HUES48 (cell line): Measurements from ENCODE around the gene STUM.

Source experiments
- H3K27ac ChIP-seq: one replicate; pipeline ENCODE4 v1.7.0; 2013; ENCODE audit warnings: low read depth, low read length, inconsistent platforms
- H3K27me3 ChIP-seq: 2 replicates; pipeline ENCODE4 v1.6.1; 2013; ENCODE audit warnings: mild to moderate bottlenecking, low read length; ENCODE audit not compliant: control insufficient read depth, insufficient read depth
- H3K36me3 ChIP-seq: 2 replicates; pipeline ENCODE4 v1.6.1; 2013; ENCODE audit warnings: low read length; ENCODE audit not compliant: control insufficient read depth, insufficient read depth
- H3K4me1 ChIP-seq: 2 replicates; pipeline ENCODE4 v1.6.1; 2013; ENCODE audit warnings: mild to moderate bottlenecking, low read length; ENCODE audit not compliant: control insufficient read depth, insufficient read depth
- H3K4me3 ChIP-seq: 2 replicates; pipeline ENCODE4 v1.5.1; 2013; ENCODE audit warnings: mild to moderate bottlenecking, low read depth, low read length
- H3K9ac ChIP-seq: 2 replicates; pipeline ENCODE4 v1.6.1; 2013; ENCODE audit warnings: mild to moderate bottlenecking, low read depth, low read length, moderate library complexity
- H3K9me3 ChIP-seq: 2 replicates; pipeline ENCODE4 v1.6.1; 2013; ENCODE audit warnings: low read length; ENCODE audit not compliant: control insufficient read depth, insufficient read depth

The STUM gene

GRCh38 chr1:226584164-226584563 lies 35.6 kb downstream of the STUM start:
- Histone ChIP-seq H3K4me3 (no peak overlapping the region), H3K36me3 (no peaks in the 10 kb centered on the region), H3K4me1 (no peaks in the 10 kb centered on the region), H3K9ac (no peak overlapping the region), H3K27me3 (no peaks in the 10 kb centered on the region), H3K9me3 (no peaks in the 10 kb centered on the region), H3K27ac (no peak overlapping the region)

GRCh38 chr1:226586116-226586515 lies 37.6 kb downstream of the STUM start:
- Histone ChIP-seq H3K27ac (no peak overlapping the region), H3K4me3 (no peak overlapping the region), H3K4me1 (peaks cover 6% of the 10 kb centered on the region; the same call in 1 of the 2 replicates), H3K36me3 (no peaks in the 10 kb centered on the region), H3K27me3 (no peaks in the 10 kb centered on the region), H3K9me3 (no peaks in the 10 kb centered on the region), H3K9ac (no peak overlapping the region)

GRCh38 chr1:226586650-226587422 lies 38.3 kb downstream of the STUM start:
- Histone ChIP-seq H3K4me3 (no peak overlapping the region), H3K27me3 (no peaks in the 10 kb centered on the region), H3K36me3 (no peaks in the 10 kb centered on the region), H3K9me3 (no peaks in the 10 kb centered on the region), H3K27ac (no peak overlapping the region), H3K4me1 (peaks cover 6% of the 10 kb centered on the region; the same call in 1 of the 2 replicates), H3K9ac (no peak overlapping the region)

DNA sequence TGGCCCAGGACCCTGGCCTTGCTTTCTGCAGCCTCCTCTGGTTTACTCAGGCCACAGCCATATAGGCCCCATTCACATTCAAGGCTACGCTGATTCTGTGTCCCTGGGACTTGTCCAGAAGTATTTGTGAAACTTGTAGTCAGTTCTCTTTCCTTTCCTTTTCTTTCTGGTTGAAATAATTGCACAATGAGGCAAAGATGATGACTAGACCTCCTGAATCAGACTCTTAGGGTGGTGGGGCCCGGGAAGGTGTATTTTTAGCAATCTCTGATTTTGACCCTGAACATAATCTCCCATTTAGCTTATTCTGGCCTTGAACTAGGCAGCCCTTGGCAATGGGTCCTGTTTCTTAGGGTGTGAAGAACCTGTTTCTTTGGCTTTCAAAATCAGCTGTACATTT lies 39.9 kb downstream of the STUM start:
- no peak overlapping the region for H3K4me3 ChIP-seq
- no peaks in the 10 kb centered on the region for H3K27me3 ChIP-seq

GRCh38 chr1:226589008-226589733 lies 40.6 kb downstream of the STUM start:
- H3K4me1 ChIP-seq = peaks cover 6% of the 10 kb centered on the region; the same call in 1 of the 2 replicates
- no peak overlapping the region for H3K27ac ChIP-seq
- H3K9me3 ChIP-seq = no peaks in the 10 kb centered on the region
- no peaks in the 10 kb centered on the region for H3K27me3 ChIP-seq
- no peak overlapping the region for H3K9ac ChIP-seq
- no peak overlapping the region for H3K4me3 ChIP-seq
- no peaks in the 10 kb centered on the region for H3K36me3 ChIP-seq

More for the DNA sequence above, 39.9 kb downstream of the STUM start:
- Histone ChIP-seq H3K27ac (no peak overlapping the region), H3K4me1 (peaks cover 6% of the 10 kb centered on the region; the same call in 1 of the 2 replicates), H3K9me3 (no peaks in the 10 kb centered on the region), H3K9ac (no peak overlapping the region), H3K36me3 (no peaks in the 10 kb centered on the region)

DNA sequence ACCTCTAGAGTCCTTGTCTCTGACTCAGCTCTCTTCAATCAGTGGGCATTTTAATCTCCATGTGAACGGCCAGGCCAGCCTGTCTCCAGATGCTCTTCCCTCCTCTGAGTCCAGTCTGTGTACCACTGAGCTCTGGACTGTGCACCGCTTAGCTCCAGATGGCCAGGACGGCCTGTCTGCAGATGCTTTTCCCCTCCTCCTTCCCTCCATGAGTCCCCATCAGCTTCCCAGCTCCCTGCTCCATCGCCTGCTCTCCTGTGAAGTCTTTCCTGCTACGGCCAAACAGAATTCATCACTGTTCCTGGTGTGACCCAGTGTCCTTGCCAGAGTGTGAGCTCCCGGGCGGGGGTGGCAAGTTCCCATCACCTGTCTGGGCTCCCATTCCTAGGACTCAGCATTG lies 42.0 kb downstream of the STUM start:
- Histone ChIP-seq H3K9me3 (no peaks in the 10 kb centered on the region), H3K4me3 (no peak overlapping the region), H3K36me3 (no peaks in the 10 kb centered on the region), H3K4me1 (peaks cover 6% of the 10 kb centered on the region; the same call in 1 of the 2 replicates), H3K27me3 (no peaks in the 10 kb centered on the region), H3K9ac (no peak overlapping the region), H3K27ac (no peak overlapping the region)

DNA sequence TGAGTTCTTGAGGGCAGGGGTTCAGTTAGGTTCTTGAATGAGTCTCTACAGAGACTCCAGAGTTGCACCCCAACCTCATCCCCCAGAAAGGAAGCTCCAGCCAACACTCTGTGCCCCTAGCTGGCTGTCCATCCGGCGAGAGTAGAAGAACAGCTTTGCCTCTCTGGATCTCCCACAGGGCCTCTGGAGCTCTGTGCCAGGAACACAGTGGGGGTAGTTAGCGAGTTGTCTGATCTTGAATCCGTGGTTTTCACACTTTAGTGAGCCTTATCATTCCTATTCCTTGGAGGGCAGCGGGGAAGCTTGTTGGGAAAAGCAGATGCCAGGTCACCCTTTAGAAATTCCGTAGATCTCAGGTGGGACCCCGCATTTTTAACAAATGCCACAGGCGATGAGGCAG lies 45.0 kb downstream of the STUM start:
- Histone ChIP-seq H3K4me1 (peaks cover 6% of the 10 kb centered on the region; the same call in 1 of the 2 replicates), H3K4me3 (no peak overlapping the region), H3K36me3 (no peaks in the 10 kb centered on the region), H3K27me3 (no peaks in the 10 kb centered on the region), H3K9ac (no peak overlapping the region), H3K27ac (no peak overlapping the region), H3K9me3 (no peaks in the 10 kb centered on the region)

- Histone ChIP-seq H3K27me3 (no peaks in the 10 kb centered on the region), H3K27ac (no peak overlapping the region), H3K4me1 (no peaks in the 10 kb centered on the region), H3K36me3 (no peaks in the 10 kb centered on the region), H3K9ac (no peak overlapping the region), H3K9me3 (no peaks in the 10 kb centered on the region), H3K4me3 (no peak overlapping the region)
Measured at GRCh38 chr1:226596531-226597165, 48.1 kb downstream of the STUM start.

GRCh38 chr1:226597616-226598454 lies 49.3 kb downstream of the STUM start:
- no peaks in the 10 kb centered on the region for H3K36me3 ChIP-seq
- no peak overlapping the region for H3K9ac ChIP-seq
- H3K27me3 ChIP-seq = no peaks in the 10 kb centered on the region
- H3K9me3 ChIP-seq = no peaks in the 10 kb centered on the region
- no peak overlapping the region for H3K27ac ChIP-seq
- no peaks in the 10 kb centered on the region for H3K4me1 ChIP-seq
- H3K4me3 ChIP-seq = no peak overlapping the region

DNA sequence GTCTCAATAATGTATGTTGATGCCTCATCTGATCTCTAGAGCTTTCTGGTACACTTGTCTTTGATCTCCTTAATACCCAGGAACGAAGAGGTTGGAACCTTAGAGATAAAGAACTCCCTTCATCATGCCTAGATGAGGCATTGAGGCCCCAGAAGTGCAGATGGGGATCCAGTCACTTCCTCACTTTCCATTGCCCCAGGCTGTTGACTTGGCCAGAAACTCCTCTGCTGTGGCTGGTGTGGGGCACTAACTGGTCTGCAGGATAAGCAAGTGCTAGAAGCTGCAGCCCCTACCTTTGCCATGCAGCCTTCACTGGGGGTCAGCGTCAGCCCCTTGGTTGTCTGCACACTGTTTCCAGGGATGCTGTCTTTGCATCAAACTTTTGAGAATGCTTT lies 49.9 kb downstream of the STUM start:
- Histone ChIP-seq H3K27ac (no peak overlapping the region), H3K9ac (no peak overlapping the region), H3K36me3 (no peaks in the 10 kb centered on the region), H3K9me3 (no peaks in the 10 kb centered on the region), H3K4me1 (no peaks in the 10 kb centered on the region), H3K27me3 (no peaks in the 10 kb centered on the region), H3K4me3 (no peak overlapping the region)
